Pulmonary artery endothelial cell (primary cell): Measurements from ENCODE around the gene MAP2K6. TPM values are rescaled to one million over a fixed set of nuclear protein-coding genes. Genes with fewer than 3 reads are reported as not detected.
"Not testable (repeated sequence)": the region's sequence is repeated elsewhere in the genome, so short reads cannot be mapped to it uniquely, and the experiment has no call there.

Source experiments
- DNase-seq: peaks from one replicate; pipeline ENCODE4 v3.0.0-alpha.2; 2011; ENCODE audit warnings: low read depth, low spot score
- total RNA-seq: library from RNA; depleted of rRNA; stranded (reverse); fragments of >200 nt; gene quantifications from 2 replicates; pipeline ENCODE4 v1.2.3, GENCODE V29; 2014

Gene MAP2K6
- total RNA-seq, 1 donor from 2014 or later: 2.0 TPM

- DNase-seq: no peak
These were observed 39.6 kb downstream of the MAP2K6 start for GRCh38 chr17:69454051-69454450.

GRCh38 chr17:69455040-69455439 lies 40.5 kb downstream of the MAP2K6 start:
- DNase-seq: no peak

GRCh38 chr17:69457603-69458002 lies 43.1 kb downstream of the MAP2K6 start:
- DNase-seq: no peak

- no peak for DNase-seq
These were observed 46.7 kb downstream of the MAP2K6 start for GRCh38 chr17:69460963-69461922.

GRCh38 chr17:69461951-69462369 lies 47.5 kb downstream of the MAP2K6 start:
- DNase-seq: no peak

- no peak for DNase-seq
These were observed 48.4 kb downstream of the MAP2K6 start for GRCh38 chr17:69462882-69463281.

- DNase-seq: no peak
These were observed 52.0 kb downstream of the MAP2K6 start for GRCh38 chr17:69466451-69466850.

GRCh38 chr17:69466905-69467667 lies 52.6 kb downstream of the MAP2K6 start:
- peak; percentile 88 for DNase-seq

GRCh38 chr17:69468207-69468606 lies 53.7 kb downstream of the MAP2K6 start:
- no peak for DNase-seq

- no peak for DNase-seq
These were observed 56.2 kb downstream of the MAP2K6 start for GRCh38 chr17:69470702-69471101.

- DNase-seq: no peak
These were observed 56.9 kb downstream of the MAP2K6 start for GRCh38 chr17:69471406-69471805.

- DNase-seq: no peak
These were observed 59.6 kb downstream of the MAP2K6 start for GRCh38 chr17:69473841-69474831.

GRCh38 chr17:69477204-69477902 lies 62.9 kb downstream of the MAP2K6 start:
- DNase-seq: no peak

- DNase-seq: no peak
These were observed 63.4 kb downstream of the MAP2K6 start for GRCh38 chr17:69477903-69478266.

- peak; percentile 13 for DNase-seq
These were observed 64.4 kb downstream of the MAP2K6 start for GRCh38 chr17:69478916-69479315.

GRCh38 chr17:69479756-69480155 lies 65.3 kb downstream of the MAP2K6 start:
- DNase-seq: not testable (repeated sequence)

GRCh38 chr17:69480245-69480644 lies 65.7 kb downstream of the MAP2K6 start:
- no peak for DNase-seq

- no peak for DNase-seq
These were observed 70.8 kb downstream of the MAP2K6 start for GRCh38 chr17:69485251-69485661.

- no peak for DNase-seq
These were observed 71.6 kb downstream of the MAP2K6 start for GRCh38 chr17:69485901-69486643.
